CD1c-positive myeloid dendritic cell (primary cell): Measurements from ENCODE around the gene XXYLT1.

ENCODE experiments used
- DNase-seq: peaks from one replicate; pipeline ENCODE4 v3.0.0-alpha.2; 2016; ENCODE audit errors: extremely low spot score

XXYLT1 gene

GRCh38 chr3:195154111-195154791 is 116.7 kb downstream of the XXYLT1 start:
- DNase-seq: no peak

DNA sequence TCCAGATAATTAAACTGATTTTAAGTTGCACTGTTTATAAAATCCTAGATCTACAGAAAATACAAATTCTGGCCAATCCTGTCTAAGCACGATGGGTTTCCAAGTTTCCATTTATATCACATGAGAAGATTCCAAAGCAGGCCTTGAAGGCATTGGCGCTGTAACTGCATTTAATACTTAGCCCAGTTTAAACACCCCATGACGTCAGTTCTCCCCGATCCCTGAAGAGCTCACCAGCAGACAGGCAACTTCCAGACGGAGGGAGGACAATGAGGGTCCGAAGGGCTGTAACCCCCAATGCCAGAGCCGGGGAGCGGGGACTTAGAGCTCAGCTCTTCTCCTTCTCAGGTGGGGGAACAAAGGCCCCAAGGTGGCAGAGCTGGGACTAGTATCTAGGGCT is 117.3 kb downstream of the XXYLT1 start:
- no peak for DNase-seq

DNA sequence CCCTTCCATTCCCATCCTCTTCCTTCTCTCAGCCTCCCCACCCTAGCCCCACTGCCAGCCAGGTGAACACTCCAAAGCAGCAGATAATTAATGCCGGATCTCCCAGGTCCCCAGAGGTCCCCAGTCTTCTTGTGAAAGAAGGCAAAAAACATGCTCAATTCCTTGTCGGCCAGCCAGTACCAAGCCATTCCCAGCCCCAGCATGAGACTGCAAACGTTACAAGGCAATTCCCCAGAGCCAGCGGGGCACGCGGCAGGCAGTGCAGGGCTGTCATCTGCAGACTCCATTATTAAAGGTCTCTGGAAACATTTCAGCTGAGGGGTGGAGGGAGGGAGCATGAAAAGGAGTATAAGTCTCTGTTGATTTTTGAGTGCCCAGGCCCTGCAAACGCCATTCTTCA is 117.8 kb downstream of the XXYLT1 start:
- DNase-seq: no peak

DNA sequence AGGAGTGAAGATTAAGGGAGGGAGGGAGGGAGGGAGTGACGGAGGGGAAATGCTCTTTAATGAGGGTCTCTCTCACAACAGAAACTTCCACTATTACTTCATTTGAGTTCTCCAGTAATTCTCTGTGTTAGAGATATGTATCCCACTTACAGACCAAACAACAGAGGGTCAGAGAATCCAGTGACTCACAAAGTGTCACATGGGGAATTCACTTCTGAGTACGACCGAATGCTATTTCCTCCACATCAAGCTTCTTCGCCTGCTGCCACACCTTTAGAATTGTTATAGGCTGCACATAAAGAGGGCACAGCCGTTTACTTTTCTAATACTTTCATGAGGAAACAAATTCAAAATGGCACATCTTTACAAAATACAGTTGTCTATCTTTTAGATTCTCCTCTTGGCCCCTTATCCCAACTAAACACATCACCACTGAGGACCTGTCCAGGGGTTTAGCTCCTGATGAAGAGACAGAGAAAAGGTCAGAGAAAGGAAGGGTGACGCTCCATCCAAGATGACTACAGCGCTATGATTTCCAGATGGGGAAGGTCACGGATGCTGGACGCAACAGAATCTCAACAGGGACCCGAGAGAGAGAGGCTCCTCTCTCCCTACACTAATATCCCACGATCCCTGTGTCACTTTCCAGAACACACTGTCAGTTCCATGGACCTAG is 119.0 kb downstream of the XXYLT1 start:
- no peak for DNase-seq

DNA sequence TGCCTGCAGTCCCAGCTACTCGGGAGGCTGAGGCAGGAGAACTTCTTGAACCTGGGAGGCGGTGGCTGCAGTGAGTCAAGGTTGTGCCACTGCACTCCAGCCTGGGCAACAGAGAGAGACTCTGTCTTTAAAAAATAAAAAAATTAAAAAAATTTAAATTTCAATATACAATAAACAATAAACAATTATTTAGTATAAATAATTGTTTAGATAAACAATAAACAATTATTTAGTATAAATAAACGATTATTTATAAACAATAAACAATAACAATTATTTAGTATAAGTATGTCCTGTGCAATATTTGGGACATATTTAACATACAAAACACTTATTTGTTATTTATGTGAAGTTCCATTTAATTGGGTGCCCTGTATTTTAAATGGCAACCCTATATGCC is 119.6 kb downstream of the XXYLT1 start:
- DNase-seq: no peak

DNA sequence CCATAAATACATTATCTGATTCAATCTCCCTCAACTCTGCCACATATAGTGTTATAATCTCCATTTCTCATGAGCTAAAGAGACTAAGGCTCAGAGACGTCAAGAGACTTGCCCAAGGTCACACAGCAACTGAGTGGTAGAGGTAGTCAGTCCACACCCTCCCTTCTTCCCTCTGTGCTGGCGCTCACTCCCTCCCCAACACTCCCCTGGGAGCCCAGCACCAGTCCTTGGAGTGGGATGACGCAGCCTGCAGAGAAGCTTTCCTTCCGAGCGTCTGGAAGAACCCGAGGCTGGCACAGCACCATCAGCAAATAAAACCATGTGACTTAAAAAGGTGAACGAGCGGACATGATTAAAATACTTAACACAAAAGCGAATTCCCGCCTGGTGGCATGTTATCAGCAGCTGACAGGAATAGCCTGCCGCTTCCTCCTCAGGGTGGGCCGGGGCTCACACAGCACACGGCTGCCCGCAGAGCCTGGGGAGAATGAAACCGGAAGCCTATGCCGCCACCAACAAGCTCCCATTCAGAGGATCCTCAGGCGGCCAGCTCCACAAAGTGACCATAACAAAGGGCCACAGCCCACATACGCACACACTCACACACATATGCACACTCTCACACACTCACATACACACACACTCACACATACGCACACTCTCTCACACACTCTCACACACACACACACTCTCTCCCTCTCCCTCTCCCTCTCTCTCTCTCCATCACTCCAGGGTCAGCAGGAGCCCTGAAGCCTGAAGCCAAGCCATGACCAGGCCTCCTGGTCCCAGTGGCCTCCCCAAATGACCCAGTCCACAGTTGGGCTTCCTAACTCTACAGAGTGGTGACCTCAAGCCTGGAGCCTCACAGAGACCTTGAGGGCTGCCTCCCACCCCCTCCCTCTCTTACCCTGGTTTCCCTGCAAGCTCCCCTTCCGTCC is 120.5 kb downstream of the XXYLT1 start:
- DNase-seq: peak; percentile 61

DNA sequence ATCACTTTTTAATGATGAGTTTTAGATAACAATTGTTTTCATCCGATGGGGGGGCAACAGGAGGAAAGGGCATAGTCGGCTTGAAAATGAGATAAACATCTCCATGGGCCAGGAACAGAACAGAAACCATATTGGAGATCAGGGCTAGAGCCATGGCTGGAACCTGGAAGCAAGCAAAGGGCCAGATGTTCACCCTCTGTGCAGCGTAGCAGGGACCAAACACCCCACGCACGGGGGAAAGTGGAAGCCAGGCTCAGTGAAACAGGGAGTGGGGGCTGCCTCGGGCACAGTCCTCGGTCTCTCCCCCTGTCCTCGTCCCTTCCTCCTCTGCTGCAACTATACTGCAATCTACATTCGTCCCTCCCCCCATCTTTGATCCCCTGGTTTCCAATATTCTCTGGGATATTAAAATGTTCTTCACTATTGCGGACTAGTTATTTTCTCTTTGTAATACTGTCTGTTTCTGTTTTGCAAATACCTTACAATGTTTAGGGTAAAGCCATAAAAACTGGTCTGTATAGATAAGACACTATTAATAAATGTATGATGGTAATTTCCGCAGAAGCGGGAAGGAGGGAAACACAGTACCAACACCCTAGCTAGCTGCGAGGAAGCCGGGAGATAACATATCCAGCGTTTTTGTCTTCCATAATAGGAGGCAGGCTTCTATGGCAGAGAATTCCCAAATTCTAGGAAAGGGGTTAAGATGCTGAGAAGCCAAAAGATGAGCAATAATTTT is 121.5 kb downstream of the XXYLT1 start:
- DNase-seq: no peak

GRCh38 chr3:195148549-195148948 is 122.4 kb downstream of the XXYLT1 start:
- no peak for DNase-seq

DNA sequence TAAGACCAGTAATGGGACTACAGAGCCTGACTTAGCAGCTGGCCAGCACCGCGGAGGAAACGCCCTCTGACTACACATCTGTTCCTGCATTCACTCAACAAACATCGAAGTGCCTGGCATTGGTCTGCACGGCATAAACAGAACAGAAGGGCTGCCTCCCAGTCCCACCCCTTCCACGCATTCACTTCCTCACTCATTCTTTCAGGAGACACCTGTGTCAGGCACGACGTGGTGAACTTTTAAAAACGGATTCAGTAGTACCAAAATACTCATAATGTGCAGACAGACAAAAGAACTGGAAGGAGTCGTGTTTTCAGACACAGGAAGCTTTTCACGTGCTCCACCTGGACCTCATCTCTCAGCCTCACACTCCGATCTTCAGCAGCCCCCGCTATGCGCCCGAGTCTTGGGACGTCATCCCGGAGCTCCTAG is 123.3 kb downstream of the XXYLT1 start:
- peak; percentile 46 for DNase-seq

GRCh38 chr3:195146131-195146530 is 124.8 kb downstream of the XXYLT1 start:
- DNase-seq: no peak

DNA sequence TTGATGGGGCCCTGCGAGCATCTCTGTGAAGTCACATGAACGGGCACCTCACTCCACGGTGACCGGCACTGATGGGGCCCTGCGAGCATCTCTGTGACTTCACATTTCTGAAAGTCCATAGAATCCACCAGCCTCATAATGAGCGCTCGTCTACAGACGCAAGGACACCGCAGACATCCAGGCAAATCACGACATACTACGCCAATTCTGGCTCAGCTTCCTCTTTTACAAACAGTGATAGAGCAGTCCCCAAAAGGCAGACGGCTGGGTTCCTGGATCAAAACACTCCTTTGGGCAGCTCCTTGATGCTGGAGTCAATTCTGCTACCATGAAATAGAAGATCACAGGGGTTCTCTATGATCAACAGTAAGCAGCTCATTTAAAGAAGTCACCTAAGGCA is 125.4 kb downstream of the XXYLT1 start:
- DNase-seq: no peak

- DNase-seq: no peak
These were observed 127.7 kb downstream of the XXYLT1 start for GRCh38 chr3:195143221-195143620.

GRCh38 chr3:195142519-195142918 is 128.4 kb downstream of the XXYLT1 start:
- no peak for DNase-seq

- DNase-seq: no peak
These were observed 129.9 kb downstream of the XXYLT1 start for GRCh38 chr3:195140816-195141793.

DNA sequence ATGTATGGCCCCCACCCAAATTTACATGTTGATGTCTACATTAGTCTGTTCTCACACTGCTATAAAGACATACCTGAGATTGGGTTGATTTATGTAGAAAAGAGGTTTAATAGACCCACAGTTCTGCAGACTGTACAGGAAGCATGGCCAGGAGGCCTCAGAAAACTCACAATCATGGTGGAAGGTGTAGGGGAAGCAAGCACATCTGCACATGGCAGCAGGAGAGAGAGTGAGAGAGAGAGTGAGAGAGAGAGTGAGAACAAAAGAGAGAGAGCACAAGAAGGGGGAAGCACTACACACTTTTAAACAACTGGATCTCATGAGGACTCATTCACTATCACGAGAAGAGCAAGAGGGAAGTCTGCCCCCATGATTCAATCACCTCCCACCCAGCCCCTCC is 130.5 kb downstream of the XXYLT1 start:
- DNase-seq: no peak

GRCh38 chr3:195139876-195140240 is 131.1 kb downstream of the XXYLT1 start:
- no peak for DNase-seq

- no peak for DNase-seq
These were observed 131.7 kb downstream of the XXYLT1 start for GRCh38 chr3:195139091-195139875.

- DNase-seq: no peak
These were observed 133.0 kb downstream of the XXYLT1 start for GRCh38 chr3:195137638-195138588.

DNA sequence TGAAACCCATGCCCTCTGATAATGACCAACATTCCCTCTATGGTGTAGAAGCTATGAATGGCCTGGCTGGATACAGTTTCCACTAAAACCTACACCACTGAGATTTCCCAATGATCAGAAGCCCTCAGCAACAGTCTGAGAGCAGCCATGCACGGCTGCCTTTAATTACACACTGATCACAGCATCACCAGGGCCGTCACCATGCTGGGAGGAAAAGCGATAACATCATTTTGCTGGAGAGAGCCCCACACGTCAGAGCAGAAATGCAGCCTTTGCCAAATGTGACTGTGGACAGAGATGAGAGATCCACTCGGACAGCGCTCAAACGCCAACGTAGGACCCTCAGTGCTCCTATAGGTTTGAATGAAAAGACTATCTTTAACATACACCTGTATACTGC is 135.0 kb downstream of the XXYLT1 start:
- DNase-seq: no peak
